Stimulated activated CD8-positive, alpha-beta memory T cell treated with anti-CD3 and anti-CD28 coated beads, Interleukin-4, amount 100 ng/mL, for 24 hours (primary cell): ENCODE data around the gene SNED1.

Experiments used
- DNase-seq: peaks from one replicate; pipeline ENCODE4 v3.0.0-alpha.2; 2020; ENCODE audit warnings: low read depth

SNED1 gene

GRCh38 chr2:241068136-241068941, 69.9 kb downstream of the SNED1 start:
- DNase-seq, result no peak

- DNase-seq, result no peak
These were observed 70.8 kb downstream of the SNED1 start for GRCh38 chr2:241068942-241069810.

- DNase-seq, result no peak
These were observed 71.4 kb downstream of the SNED1 start for GRCh38 chr2:241069821-241070281.

- DNase-seq, result no peak
These were observed 71.9 kb downstream of the SNED1 start for GRCh38 chr2:241070361-241070760.

- DNase-seq, result no peak
These were observed 72.6 kb downstream of the SNED1 start for GRCh38 chr2:241070811-241071676.

- DNase-seq, result no peak
These were observed 73.3 kb downstream of the SNED1 start for GRCh38 chr2:241071677-241072111.

GRCh38 chr2:241072151-241072550, 73.7 kb downstream of the SNED1 start:
- DNase-seq, result no peak

GRCh38 chr2:241072553-241073165, 74.2 kb downstream of the SNED1 start:
- no peak for DNase-seq

GRCh38 chr2:241073166-241074064, 75.0 kb downstream of the SNED1 start:
- no peak for DNase-seq

- DNase-seq, result no peak
These were observed 75.8 kb downstream of the SNED1 start for GRCh38 chr2:241074065-241074818.

GRCh38 chr2:241074901-241075540, 76.6 kb downstream of the SNED1 start:
- no peak for DNase-seq

GRCh38 chr2:241080405-241081189, 82.2 kb downstream of the SNED1 start:
- DNase-seq, result no peak

GRCh38 chr2:241081190-241081642, 82.8 kb downstream of the SNED1 start:
- no peak for DNase-seq

- DNase-seq, result no peak
These were observed 83.4 kb downstream of the SNED1 start for GRCh38 chr2:241081643-241082340.

GRCh38 chr2:241082341-241083090, 84.1 kb downstream of the SNED1 start:
- DNase-seq, result no peak

- no peak for DNase-seq
These were observed 84.6 kb downstream of the SNED1 start for GRCh38 chr2:241083091-241083415.

GRCh38 chr2:241084856-241085444, 86.5 kb downstream of the SNED1 start:
- no peak for DNase-seq
